DOHH2 (cell line): Measurements from ENCODE around the gene RPS27.

Experiments used
- EZH2phosphoT487 ChIP-seq: fragments of 200-600 bp; sonication (generic); IDR thresholded peaks from 2 replicates; pipeline ENCODE4 v1.6.1; 2017; ENCODE audit warnings: borderline replicate concordance, mild to moderate bottlenecking, antibody characterized with exemption, low read length, moderate library complexity, mixed read lengths
- TF ChIP-seq, protein P1 (sequence below): fragments of 200-600 bp; sonication (generic); IDR thresholded peaks from one replicate; pipeline ENCODE4 v1.5.1; 2014; ENCODE audit warnings: antibody characterized with exemption, mild to moderate bottlenecking, low read depth, low read length; ENCODE audit not compliant: poor library complexity, severe bottlenecking

DNA sequence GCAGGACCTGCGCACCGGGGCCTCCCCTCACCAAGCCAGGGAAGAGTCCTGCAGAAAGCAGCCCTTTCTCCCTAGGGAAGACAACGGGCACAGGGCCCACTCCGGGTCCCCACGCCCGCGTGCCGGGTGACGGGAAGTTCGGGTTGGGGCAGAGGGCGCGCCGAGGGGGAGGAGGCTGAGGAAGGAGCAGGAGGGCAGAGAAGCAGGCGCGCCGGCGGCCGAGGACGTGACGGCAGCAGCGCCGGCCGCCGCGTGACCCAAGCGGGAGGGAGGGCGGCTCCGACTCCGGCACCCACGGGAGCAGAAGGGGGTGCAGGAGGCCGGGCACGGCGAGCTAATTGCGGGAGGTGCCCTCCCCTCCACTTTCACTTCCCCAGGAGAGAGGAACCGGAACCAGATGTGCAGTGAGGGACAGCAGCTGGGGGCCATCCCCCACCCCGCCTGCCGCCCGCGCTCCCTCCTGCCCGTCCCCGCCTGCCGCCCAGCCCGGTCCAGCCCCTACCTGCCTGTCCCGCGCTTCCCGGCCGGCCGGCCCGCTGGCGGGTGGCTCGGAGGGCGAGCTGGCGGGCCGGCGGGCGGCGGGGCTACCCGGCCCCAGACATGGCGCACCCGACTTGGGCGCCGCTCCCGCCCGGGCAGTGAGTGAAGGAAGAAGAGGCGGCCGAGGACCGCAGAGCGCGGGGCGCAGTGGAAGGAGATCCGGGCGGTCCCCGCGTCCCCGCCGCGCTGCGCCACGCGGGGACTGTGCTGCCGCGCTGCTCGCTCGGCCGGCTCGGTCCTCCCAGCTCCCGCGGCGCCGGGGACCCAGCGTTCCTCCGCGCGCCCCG, 44.6 kb upstream of the RPS27 start:
- TF ChIP-seq, protein P1, sequence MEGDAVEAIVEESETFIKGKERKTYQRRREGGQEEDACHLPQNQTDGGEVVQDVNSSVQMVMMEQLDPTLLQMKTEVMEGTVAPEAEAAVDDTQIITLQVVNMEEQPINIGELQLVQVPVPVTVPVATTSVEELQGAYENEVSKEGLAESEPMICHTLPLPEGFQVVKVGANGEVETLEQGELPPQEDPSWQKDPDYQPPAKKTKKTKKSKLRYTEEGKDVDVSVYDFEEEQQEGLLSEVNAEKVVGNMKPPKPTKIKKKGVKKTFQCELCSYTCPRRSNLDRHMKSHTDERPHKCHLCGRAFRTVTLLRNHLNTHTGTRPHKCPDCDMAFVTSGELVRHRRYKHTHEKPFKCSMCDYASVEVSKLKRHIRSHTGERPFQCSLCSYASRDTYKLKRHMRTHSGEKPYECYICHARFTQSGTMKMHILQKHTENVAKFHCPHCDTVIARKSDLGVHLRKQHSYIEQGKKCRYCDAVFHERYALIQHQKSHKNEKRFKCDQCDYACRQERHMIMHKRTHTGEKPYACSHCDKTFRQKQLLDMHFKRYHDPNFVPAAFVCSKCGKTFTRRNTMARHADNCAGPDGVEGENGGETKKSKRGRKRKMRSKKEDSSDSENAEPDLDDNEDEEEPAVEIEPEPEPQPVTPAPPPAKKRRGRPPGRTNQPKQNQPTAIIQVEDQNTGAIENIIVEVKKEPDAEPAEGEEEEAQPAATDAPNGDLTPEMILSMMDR, result no peak
- no peak for TF ChIP-seq EZH2phosphoT487
